GM12874 (cell line): ENCODE measurements around the gene CRHR1.

Experiments used
- TF ChIP-seq, protein P1 (sequence below): IDR thresholded peaks from 2 replicates; pipeline ENCODE4 v1.5.1; 2011; ENCODE audit warnings: low read depth, mild to moderate bottlenecking, control low read depth, low read length, moderate library complexity; ENCODE audit not compliant: insufficient read depth

Gene CRHR1

DNA sequence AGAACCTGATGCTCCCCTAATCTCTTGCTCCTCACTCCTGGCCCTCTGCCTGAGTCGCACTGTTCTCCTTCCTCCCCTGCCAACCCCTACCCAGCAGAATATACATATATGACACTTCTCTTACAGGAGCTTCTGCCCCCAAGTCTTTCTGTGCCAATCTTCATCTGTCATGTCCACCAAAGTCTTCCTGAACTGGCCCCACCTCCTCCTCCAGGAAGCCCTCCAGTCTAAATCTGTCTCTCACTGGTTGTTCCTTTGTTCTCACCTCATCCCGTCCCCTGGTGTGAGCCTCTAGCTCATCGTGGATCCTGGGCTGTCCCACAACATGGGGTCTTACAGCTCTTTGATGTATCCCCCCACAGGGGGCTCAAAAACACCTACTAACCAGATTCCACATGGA is 8.3 kb downstream of the CRHR1 start:
- TF ChIP-seq, protein P1, sequence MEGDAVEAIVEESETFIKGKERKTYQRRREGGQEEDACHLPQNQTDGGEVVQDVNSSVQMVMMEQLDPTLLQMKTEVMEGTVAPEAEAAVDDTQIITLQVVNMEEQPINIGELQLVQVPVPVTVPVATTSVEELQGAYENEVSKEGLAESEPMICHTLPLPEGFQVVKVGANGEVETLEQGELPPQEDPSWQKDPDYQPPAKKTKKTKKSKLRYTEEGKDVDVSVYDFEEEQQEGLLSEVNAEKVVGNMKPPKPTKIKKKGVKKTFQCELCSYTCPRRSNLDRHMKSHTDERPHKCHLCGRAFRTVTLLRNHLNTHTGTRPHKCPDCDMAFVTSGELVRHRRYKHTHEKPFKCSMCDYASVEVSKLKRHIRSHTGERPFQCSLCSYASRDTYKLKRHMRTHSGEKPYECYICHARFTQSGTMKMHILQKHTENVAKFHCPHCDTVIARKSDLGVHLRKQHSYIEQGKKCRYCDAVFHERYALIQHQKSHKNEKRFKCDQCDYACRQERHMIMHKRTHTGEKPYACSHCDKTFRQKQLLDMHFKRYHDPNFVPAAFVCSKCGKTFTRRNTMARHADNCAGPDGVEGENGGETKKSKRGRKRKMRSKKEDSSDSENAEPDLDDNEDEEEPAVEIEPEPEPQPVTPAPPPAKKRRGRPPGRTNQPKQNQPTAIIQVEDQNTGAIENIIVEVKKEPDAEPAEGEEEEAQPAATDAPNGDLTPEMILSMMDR: no peak

DNA sequence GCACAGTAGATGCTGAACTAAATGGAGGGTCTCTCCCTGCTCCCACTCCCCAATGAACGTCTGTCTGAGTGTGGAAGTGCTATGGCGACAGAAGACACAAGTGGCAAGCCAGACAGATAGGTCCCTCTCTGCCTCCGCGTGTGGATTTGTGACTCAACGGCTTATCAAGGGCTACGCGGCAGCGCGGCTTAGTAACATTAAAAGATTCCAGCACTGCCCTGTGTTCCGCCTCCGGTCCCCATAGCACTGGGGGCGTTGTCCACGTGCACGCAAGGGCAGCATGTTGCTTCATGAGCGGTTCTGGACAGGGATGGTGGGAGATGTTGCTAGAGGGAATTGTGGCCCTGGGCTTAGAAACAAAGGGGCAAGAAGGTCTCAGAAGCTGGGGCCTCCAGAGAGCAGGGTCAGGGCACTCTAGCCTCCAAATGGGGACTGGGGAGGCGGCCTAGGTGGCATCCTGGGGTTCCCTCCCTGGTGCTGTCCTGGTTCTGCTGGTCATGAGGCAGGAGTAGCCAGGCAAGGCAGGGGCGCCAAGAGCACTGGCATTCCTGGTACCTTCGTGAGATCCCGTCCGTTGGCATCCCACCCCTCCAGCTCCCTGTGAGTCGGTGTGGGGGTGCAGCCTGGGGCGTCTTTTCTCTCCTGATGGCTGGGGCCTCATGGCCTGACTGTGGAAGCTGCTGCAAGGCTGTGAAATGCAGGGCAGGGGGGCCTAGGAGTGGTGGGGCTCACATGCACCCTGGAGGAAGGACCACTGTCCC is 9.1 kb downstream of the CRHR1 start:
- TF ChIP-seq, protein P1: no peak

DNA sequence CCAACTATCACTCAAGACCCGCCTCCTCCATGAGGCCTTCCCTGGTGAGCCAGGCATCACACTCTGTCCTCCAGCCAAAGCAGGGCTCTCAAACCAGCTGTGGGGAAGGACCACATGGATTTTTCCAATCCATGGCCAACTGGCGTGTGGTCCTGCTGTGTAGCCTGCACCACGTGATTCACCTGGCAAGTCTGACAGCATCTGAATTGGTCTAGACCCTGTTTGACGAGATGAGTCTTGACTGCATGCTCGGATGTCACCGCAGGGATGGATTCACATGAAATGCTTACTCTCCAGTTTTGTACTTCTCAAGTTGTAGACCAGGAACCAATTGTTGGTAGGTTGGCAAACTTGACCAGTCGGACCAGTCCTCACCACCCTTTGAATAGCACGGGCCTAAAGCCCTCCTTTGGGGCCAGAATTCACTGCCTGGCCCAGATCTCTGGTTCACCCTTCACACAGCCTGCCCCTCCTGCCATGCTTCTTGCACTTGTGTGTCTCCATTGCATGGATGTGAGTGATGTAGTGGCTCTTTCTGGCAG is 9.9 kb downstream of the CRHR1 start:
- TF ChIP-seq, protein P1: no peak

DNA sequence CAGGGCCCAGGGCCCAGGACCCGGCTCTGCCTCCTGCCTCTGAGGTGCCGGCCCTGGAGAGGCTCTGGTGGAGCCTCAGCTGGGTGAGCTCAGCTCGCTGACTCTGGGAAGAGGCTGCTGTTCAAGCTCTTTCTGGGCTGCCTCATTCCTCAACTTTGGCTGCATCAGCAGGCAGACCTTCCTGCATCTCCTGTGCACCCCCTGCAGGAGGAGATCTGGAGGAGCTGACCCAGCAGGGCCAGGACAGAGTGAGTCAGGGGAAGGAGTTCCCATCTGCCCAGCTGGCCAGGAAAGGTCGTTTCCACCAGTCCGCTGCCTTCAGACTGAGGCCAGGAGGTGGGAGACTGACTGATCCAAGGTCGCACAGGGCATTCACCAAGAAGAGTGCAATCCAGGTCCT is 10.7 kb downstream of the CRHR1 start:
- TF ChIP-seq, protein P1: no peak

DNA sequence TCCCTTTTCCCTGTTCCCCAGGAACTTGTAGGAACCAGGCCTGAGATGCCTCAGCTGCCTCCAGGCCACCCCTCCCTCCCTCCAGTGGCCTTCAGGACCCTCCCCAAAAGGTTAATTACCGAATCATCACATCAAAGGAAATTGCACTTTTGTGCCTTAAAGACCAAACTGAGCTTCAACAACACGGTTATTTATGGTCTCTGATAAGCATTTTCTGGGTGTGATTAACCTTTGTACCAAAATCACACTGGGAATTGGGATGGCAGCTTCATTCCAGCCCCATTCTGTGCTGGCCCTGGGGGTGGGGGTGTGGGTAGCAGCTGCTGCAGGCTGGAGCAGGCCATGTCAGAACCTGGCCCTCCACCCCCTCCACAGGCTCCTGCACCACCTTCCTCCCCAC is 16.7 kb downstream of the CRHR1 start:
- TF ChIP-seq, protein P1: no peak

DNA sequence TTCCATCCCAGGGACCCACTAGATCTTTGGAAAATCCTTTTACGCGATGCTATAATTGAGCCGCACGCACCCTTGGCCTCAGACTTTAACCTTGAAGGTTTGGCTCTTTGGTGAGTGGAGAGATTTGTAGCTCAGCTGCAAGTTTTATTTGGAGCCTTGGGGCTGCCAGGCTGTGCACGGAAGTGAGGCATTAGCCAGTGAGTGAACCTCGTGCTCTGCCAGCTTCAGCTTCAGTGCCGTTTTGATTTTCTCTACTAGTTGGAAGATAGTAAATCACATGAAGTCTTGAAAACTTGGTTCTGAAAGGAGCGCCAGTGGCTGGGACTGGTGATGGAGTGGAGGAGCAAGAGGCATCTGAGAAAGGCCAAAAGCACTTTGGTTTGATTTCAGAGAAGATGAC is 17.3 kb downstream of the CRHR1 start:
- TF ChIP-seq, protein P1: no peak

DNA sequence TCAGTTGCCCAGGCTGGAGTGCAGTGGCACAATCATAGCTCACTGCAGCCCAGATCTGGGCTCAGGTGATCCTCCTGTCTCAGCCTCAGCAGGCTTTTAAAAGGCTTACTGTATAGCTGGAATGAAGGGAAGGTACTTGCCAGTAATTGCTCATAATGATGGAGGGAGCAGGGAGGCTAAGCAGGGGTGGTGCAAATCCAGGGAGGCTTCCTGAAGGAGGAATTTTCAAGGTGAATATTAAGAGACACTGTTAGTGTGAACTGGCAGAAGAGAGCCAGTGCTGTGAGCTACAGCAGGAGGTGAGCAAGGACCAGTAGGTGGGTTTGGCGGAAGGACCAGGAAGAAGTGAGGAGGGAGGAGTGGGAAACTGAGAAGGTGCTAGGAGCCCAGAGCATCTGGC is 24.7 kb downstream of the CRHR1 start:
- TF ChIP-seq, protein P1: no peak
